ENCODE results near the gene PTPRT.

GRCh38 chr20:43194137-43194536 lies 4.4 kb upstream of the PTPRT start:
- TF ChIP-seq CTCF (IDR thresholded peaks at IDR 0.05) = no peak
- no peak for TF ChIP-seq POLR2A (IDR thresholded peaks at IDR 0.05)
